Measurements from ENCODE around the gene PCDHA9. TPM values are rescaled to one million over a fixed set of nuclear protein-coding genes. Genes with fewer than 3 reads are reported as not detected.
"Not testable (repeated sequence)": the region's sequence is repeated elsewhere in the genome, so short reads cannot be mapped to it uniquely, and the experiment has no call there.

PCDHA9 gene, protein sequence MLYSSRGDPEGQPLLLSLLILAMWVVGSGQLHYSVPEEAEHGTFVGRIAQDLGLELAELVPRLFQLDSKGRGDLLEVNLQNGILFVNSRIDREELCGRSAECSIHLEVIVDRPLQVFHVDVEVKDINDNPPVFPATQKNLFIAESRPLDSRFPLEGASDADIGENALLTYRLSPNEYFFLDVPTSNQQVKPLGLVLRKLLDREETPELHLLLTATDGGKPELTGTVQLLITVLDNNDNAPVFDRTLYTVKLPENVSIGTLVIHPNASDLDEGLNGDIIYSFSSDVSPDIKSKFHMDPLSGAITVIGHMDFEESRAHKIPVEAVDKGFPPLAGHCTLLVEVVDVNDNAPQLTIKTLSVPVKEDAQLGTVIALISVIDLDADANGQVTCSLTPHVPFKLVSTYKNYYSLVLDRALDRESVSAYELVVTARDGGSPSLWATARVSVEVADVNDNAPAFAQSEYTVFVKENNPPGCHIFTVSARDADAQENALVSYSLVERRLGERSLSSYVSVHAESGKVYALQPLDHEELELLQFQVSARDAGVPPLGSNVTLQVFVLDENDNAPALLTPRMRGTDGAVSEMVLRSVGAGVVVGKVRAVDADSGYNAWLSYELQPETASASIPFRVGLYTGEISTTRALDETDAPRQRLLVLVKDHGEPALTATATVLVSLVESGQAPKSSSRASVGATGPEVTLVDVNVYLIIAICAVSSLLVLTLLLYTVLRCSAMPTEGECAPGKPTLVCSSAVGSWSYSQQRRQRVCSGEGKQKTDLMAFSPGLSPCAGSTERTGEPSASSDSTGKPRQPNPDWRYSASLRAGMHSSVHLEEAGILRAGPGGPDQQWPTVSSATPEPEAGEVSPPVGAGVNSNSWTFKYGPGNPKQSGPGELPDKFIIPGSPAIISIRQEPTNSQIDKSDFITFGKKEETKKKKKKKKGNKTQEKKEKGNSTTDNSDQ
- not detected for total RNA-seq

DNA sequence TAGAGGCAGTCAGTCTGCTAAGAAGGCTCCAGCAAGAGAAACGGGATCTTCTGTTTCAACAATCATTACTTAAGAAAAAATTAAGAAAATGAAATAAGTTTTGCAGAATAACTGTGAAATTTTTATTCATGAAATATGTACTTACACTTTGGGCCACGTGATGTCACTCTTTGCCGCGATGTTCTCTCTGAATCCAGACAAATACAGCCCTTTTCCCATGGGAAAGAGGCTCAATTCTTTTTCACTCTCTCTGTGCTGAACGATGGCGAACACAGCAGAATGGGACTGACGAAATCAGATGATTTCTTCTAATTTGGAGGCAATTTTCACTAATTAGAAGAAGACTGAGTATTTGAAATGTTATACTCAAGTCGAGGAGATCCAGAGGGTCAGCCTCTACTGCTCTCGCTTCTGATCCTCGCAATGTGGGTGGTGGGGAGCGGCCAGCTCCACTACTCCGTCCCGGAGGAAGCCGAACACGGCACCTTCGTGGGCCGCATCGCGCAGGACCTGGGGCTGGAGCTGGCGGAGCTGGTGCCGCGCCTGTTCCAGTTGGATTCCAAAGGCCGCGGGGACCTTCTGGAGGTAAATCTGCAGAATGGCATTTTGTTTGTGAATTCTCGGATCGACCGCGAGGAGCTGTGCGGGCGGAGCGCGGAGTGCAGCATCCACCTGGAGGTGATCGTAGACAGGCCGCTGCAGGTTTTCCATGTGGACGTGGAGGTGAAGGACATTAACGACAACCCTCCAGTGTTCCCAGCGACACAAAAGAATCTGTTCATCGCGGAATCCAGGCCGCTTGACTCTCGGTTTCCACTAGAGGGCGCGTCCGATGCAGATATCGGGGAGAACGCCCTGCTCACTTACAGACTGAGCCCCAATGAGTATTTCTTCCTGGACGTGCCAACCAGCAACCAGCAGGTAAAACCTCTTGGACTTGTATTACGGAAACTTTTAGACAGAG lies at the start of gene PCDHA9:
PCDHA9 (plus strand) TSS at position 244 of the 964 bp plus-strand sequence; CDS start at position 358, 114 bp downstream.
- not testable (repeated sequence) for H3K27ac Mint-ChIP-seq; ATAC-seq (replicated peaks); H3K4me3 Mint-ChIP-seq; H3K4me1 Mint-ChIP-seq; H3K9me3 Mint-ChIP-seq; H3K36me3 Mint-ChIP-seq (ENCODE audit: low read depth)
- H3K27me3 Mint-ChIP-seq: peaks cover 19% of the 10 kb centered on the region

DNA sequence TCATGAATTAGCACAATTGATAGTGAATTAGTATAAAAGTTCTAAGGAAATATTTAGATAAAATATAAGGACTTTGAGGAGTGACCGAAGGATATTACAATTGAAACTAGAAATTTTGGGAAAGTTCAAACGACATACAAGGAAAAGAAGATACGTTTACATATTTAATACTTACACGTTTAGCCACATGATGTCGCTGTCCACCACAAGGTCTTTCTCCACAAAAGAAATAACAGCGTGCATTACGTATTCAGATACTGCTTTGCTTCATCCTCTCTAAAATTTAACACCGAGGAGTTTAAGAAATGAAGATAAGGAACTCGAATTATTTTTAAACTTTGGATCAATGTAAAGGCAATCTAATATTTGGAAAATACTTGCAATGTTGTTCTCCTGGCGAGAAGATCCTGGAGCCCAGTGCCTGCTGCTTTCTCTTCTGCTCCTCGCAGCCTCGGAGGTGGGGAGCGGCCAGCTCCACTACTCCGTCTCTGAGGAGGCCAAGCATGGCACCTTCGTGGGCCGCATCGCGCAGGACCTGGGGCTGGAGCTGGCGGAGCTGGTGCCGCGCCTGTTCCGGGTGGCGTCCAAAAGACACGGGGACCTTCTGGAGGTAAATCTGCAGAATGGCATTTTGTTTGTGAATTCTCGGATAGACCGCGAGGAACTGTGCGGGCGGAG lies 47.2 kb upstream of the PCDHA9 start, which contains the start of gene PCDHA3:
PCDHA3 (plus strand) TSS at position 242 of the 678 bp plus-strand sequence.
- no peak for ATAC-seq (replicated peaks)
- Mint-ChIP-seq H3K36me3 (ENCODE audit: low read depth) (no peaks in the 10 kb centered on the region), H3K4me1 (no peaks in the 10 kb centered on the region), H3K9me3 (peaks cover 10% of the 10 kb centered on the region), H3K4me3 (no peak within 1 kb of the TSS), H3K27ac (no peak within 1 kb of the TSS), H3K27me3 (peaks cover 15% of the 10 kb centered on the region)

GRCh38 chr5:140801494-140801841 lies 46.7 kb upstream of the PCDHA9 start:
- peaks cover 17% of the 10 kb centered on the region for H3K27me3 Mint-ChIP-seq
- no peak for ATAC-seq (replicated peaks)
- H3K36me3 Mint-ChIP-seq (ENCODE audit: low read depth): no peaks in the 10 kb centered on the region
- H3K27ac Mint-ChIP-seq: no peak overlapping the region
- no peaks in the 10 kb centered on the region for H3K4me1 Mint-ChIP-seq
- no peak overlapping the region for H3K4me3 Mint-ChIP-seq
- H3K9me3 Mint-ChIP-seq: peaks cover 10% of the 10 kb centered on the region

DNA sequence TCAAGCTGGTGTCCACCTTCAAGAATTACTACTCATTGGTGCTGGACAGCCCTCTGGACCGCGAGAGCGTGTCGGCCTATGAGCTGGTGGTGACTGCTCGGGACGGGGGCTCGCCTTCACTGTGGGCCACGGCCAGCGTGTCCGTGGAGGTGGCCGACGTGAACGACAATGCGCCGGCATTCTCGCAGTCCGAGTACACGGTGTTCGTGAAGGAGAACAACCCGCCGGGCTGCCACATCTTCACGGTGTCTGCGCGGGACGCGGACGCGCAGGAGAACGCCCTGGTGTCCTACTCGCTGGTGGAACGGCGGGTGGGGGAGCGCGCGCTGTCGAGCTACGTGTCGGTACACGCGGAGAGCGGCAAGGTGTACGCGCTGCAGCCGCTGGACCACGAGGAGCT lies 45.8 kb upstream of the PCDHA9 start:
- Mint-ChIP-seq H3K9me3 (peaks cover 10% of the 10 kb centered on the region), H3K27me3 (peaks cover 21% of the 10 kb centered on the region)
- not testable (repeated sequence) for ATAC-seq (replicated peaks); H3K4me1 Mint-ChIP-seq; H3K36me3 Mint-ChIP-seq (ENCODE audit: low read depth); H3K27ac Mint-ChIP-seq; H3K4me3 Mint-ChIP-seq

GRCh38 chr5:140802781-140803271 lies 45.4 kb upstream of the PCDHA9 start:
- no peaks in the 10 kb centered on the region for H3K36me3 Mint-ChIP-seq (ENCODE audit: low read depth)
- H3K4me1 Mint-ChIP-seq: no peaks in the 10 kb centered on the region
- no peak for ATAC-seq (replicated peaks)
- no peak overlapping the region for H3K27ac Mint-ChIP-seq
- H3K27me3 Mint-ChIP-seq: peaks cover 21% of the 10 kb centered on the region
- no peak overlapping the region for H3K4me3 Mint-ChIP-seq
- peaks cover 10% of the 10 kb centered on the region for H3K9me3 Mint-ChIP-seq

DNA sequence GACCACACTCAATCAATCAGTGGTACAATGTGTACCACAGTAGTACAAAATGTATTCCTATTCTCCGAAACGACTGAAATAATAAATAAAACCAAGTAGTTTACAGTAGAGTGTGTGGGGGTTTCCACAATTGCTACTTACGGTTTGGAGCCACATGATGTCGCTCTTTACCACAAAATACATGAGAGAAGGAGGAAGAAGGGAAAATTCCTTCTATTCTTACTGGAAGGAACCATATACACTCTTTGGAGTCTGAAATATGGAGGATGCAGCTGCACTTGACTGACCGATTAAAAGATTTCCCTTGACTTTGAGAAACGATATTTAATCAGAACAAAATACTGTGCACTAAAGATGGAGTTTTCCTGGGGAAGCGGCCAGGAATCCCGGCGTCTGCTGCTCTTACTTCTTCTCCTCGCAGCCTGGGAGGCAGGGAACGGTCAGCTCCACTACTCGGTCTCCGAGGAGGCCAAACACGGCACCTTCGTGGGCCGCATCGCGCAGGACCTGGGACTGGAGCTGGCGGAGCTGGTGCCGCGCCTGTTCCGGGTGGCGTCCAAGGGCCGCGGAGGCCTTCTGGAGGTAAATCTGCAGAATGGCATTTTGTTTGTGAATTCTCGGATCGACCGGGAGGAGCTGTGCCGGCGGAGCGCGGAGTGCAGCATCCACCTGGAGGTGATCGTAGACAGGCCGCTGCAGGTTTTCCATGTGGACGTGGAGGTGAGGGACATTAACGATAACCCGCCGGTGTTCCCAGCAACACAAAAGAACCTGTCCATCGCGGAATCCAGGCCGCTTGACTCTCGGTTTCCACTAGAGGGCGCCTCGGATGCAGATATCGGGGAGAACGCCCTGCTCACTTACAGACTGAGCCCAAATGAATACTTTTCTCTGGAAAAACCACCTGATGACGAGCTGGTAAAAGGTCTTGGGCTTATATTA lies 41.1 kb upstream of the PCDHA9 start, which contains the start of gene PCDHA4:
PCDHA4 (plus strand) TSS at position 235 of the 942 bp plus-strand sequence.
- no peaks in the 10 kb centered on the region for H3K4me1 Mint-ChIP-seq
- no peaks in the 10 kb centered on the region for H3K36me3 Mint-ChIP-seq (ENCODE audit: low read depth)
- H3K27me3 Mint-ChIP-seq: peaks cover 16% of the 10 kb centered on the region
- H3K27ac Mint-ChIP-seq: no peak within 1 kb of the TSS
- no peak for ATAC-seq (replicated peaks)
- H3K9me3 Mint-ChIP-seq: peaks cover 7% of the 10 kb centered on the region
- H3K4me3 Mint-ChIP-seq: no peak within 1 kb of the TSS

DNA sequence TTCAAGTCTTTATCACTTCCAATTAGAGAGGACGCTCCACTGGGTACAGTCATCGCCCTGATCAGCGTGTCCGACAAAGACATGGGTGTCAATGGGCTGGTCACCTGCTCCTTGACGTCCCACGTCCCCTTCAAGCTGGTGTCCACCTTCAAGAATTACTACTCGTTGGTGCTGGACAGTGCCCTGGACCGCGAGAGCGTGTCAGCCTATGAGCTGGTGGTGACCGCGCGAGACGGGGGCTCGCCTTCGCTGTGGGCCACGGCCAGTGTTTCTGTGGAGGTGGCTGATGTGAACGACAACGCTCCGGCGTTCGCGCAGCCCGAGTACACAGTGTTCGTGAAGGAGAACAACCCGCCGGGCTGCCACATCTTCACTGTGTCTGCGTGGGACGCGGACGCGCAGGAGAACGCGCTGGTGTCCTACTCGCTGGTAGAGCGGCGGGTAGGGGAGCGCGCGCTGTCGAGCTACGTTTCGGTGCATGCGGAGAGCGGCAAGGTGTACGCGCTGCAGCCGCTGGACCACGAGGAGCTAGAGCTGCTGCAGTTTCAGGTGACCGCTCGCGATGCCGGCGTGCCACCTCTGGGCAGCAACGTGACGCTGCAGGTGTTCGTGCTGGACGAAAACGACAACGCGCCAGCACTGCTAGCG lies 39.8 kb upstream of the PCDHA9 start:
- H3K27ac Mint-ChIP-seq; H3K4me1 Mint-ChIP-seq; H3K4me3 Mint-ChIP-seq; H3K36me3 Mint-ChIP-seq (ENCODE audit: low read depth); ATAC-seq (replicated peaks): not testable (repeated sequence)
- Mint-ChIP-seq H3K9me3 (peaks cover 11% of the 10 kb centered on the region), H3K27me3 (peaks cover 19% of the 10 kb centered on the region)

DNA sequence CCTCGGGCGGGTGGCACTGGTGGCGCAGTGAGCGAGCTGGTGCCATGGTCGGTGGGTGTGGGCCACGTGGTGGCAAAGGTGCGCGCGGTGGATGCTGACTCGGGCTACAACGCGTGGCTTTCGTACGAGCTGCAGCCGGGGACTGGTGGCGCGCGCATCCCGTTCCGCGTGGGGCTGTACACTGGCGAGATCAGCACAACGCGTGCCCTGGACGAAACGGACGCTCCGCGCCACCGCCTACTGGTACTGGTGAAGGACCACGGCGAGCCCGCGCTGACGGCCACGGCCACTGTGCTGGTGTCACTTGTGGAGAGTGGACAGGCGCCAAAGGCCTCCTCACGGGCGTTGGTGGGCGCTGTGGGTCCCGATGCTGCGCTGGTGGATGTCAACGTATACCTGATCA lies 39.3 kb upstream of the PCDHA9 start:
- H3K27me3 Mint-ChIP-seq: peaks cover 19% of the 10 kb centered on the region
- ATAC-seq (replicated peaks): no peak
- H3K27ac Mint-ChIP-seq: no peak overlapping the region
- H3K4me1 Mint-ChIP-seq: no peaks in the 10 kb centered on the region
- H3K36me3 Mint-ChIP-seq (ENCODE audit: low read depth): no peaks in the 10 kb centered on the region
- H3K4me3 Mint-ChIP-seq: no peak overlapping the region
- peaks cover 11% of the 10 kb centered on the region for H3K9me3 Mint-ChIP-seq

DNA sequence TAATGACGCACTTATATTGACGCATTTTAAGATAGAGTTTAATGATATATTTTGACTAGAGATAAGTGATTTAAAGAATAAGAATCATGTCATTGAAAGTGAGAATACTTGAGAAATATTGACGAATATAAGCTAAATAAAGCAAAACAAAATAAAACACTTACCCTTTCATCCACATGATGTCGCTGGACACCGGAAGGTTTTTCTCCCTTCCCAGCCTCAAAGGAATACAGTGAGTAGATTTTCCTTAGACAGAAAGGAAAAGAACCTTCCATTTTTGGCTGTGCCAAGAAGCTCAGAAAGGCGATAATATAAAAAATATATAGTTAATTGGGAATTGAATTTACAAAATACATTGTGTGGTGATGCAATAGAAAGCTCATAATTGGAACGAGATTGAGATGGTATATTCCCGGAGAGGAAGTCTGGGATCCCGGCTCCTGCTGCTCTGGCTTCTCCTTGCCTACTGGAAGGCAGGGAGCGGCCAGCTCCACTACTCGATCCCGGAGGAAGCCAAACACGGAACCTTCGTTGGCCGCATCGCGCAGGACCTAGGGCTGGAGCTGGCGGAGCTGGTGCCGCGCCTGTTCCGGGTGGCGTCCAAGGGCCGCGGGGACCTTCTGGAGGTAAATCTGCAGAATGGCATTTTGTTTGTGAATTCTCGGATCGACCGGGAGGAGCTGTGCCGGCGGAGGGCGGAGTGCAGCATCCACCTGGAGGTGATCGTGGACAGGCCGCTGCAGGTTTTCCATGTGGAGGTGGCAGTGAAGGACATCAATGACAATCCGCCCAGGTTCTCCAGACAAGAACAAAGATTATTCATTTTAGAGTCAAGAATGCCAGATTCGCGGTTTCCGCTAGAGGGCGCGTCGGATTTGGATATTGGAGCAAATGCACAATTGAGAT lies 26.6 kb upstream of the PCDHA9 start, which contains the start of gene PCDHA5:
PCDHA5 (plus strand) TSS at position 239 of the 906 bp plus-strand sequence.
- Mint-ChIP-seq H3K4me3 (no peak within 1 kb of the TSS), H3K27me3 (peaks cover 8% of the 10 kb centered on the region), H3K36me3 (ENCODE audit: low read depth) (no peaks in the 10 kb centered on the region), H3K4me1 (no peaks in the 10 kb centered on the region), H3K9me3 (peaks cover 8% of the 10 kb centered on the region), H3K27ac (no peak within 1 kb of the TSS)
- ATAC-seq (replicated peaks): no peak

- H3K27ac Mint-ChIP-seq: no peak overlapping the region
- H3K4me3 Mint-ChIP-seq: no peak overlapping the region
- ATAC-seq (replicated peaks): no peak
- H3K4me1 Mint-ChIP-seq: no peaks in the 10 kb centered on the region
- peaks cover 14% of the 10 kb centered on the region for H3K27me3 Mint-ChIP-seq
- no peaks in the 10 kb centered on the region for H3K36me3 Mint-ChIP-seq (ENCODE audit: low read depth)
- H3K9me3 Mint-ChIP-seq: peaks cover 12% of the 10 kb centered on the region
Observed at GRCh38 chr5:140822281-140822629, 25.9 kb upstream of the PCDHA9 start.

DNA sequence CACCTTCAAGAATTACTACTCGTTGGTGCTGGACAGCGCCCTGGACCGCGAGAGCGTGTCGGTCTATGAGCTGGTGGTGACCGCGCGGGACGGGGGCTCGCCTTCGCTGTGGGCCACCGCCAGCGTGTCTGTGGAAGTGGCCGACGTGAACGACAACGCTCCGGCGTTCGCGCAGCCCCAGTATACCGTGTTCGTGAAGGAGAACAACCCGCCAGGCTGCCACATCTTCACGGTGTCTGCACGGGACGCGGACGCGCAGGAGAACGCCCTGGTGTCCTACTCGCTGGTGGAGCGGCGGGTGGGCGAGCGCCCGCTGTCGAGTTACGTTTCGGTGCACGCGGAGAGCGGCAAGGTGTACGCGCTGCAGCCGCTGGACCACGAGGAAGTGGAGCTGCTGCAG lies 25.2 kb upstream of the PCDHA9 start:
- not testable (repeated sequence) for ATAC-seq (replicated peaks); H3K27ac Mint-ChIP-seq; H3K4me1 Mint-ChIP-seq; H3K4me3 Mint-ChIP-seq; H3K36me3 Mint-ChIP-seq (ENCODE audit: low read depth)
- Mint-ChIP-seq H3K27me3 (peaks cover 19% of the 10 kb centered on the region), H3K9me3 (peaks cover 12% of the 10 kb centered on the region)
